ENCODE measurements around the gene DRC3.

DRC3 gene

GRCh38 chr17:18014006-18014405, 41.3 kb downstream of the DRC3 start:
- no peak for TF ChIP-seq CTCF (IDR thresholded peaks at IDR 0.05; ENCODE audit: low read depth, low read length, missing control alignments)
- H3K4me3 ChIP-seq (ENCODE audit: low read depth, low read length): no peak overlapping the region
- in situ Hi-C loops (cut with HindIII; ENCODE audit: low sequenced_read_pairs): no loop called here
- DNase-seq (ENCODE audit: low read depth): no peak

GRCh38 chr17:18015593-18015992, 42.9 kb downstream of the DRC3 start:
- TF ChIP-seq CTCF (IDR thresholded peaks at IDR 0.05; ENCODE audit: low read depth, low read length, missing control alignments): no peak
- DNase-seq (ENCODE audit: low read depth): no peak
- in situ Hi-C loops (cut with HindIII; ENCODE audit: low sequenced_read_pairs): no loop called here
- H3K4me3 ChIP-seq (ENCODE audit: low read depth, low read length): no peak overlapping the region

GRCh38 chr17:18016426-18016825, 43.8 kb downstream of the DRC3 start:
- no peak overlapping the region for H3K4me3 ChIP-seq (ENCODE audit: low read depth, low read length)
- in situ Hi-C loops (cut with HindIII; ENCODE audit: low sequenced_read_pairs): no loop called here
- no peak for TF ChIP-seq CTCF (IDR thresholded peaks at IDR 0.05; ENCODE audit: low read depth, low read length, missing control alignments)
- no peak for DNase-seq (ENCODE audit: low read depth)

DNA sequence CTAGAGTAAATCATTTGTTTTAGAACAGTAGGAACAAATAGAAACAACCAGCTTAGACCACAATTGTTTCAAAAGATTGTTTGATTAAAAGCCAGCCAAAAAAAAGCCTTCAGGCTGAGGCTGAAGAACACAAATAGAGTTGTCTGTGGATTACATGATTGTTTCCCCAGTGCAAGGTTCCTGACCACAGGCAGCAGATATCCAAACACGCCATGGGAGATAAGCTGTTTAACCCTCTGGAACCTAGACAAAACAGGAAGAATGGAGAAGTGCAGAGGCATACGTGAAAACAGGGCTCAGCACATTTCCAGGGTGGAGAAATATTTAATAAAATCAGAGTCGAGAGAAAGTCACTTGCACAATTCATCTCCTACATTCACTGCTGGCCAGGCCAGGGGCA, 45.3 kb downstream of the DRC3 start:
- no peak for TF ChIP-seq CTCF (IDR thresholded peaks at IDR 0.05; ENCODE audit: low read depth, low read length, missing control alignments)
- in situ Hi-C loops (cut with HindIII; ENCODE audit: low sequenced_read_pairs): no loop called here
- no peak for DNase-seq (ENCODE audit: low read depth)
- H3K4me3 ChIP-seq (ENCODE audit: low read depth, low read length): no peak overlapping the region

- no peak overlapping the region for H3K4me3 ChIP-seq (ENCODE audit: low read depth, low read length)
- TF ChIP-seq CTCF (IDR thresholded peaks at IDR 0.05; ENCODE audit: low read depth, low read length, missing control alignments): no peak
- no peak for DNase-seq (ENCODE audit: low read depth)
- in situ Hi-C loops (cut with HindIII; ENCODE audit: low sequenced_read_pairs): no loop called here
These were observed 45.8 kb downstream of the DRC3 start for GRCh38 chr17:18018411-18018921.

DNA sequence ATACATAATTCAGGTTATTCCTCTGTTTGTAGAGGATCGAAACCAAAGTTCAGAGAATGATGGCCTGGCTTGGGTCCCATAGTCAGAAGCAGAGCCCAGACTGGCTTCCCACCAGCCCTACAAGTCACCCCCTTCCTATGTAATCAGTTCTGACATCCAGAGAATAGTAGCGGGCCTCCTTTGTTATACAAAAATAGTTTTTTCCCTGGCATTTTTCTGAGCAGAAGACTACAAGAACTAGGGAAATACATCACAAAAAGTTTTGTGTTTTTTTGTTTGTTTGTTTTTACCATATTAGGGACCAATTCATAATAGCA, 47.1 kb downstream of the DRC3 start:
- DNase-seq (ENCODE audit: low read depth): no peak
- in situ Hi-C loops (cut with HindIII; ENCODE audit: low sequenced_read_pairs): no loop called here
- no peak for TF ChIP-seq CTCF (IDR thresholded peaks at IDR 0.05; ENCODE audit: low read depth, low read length, missing control alignments)

DNA sequence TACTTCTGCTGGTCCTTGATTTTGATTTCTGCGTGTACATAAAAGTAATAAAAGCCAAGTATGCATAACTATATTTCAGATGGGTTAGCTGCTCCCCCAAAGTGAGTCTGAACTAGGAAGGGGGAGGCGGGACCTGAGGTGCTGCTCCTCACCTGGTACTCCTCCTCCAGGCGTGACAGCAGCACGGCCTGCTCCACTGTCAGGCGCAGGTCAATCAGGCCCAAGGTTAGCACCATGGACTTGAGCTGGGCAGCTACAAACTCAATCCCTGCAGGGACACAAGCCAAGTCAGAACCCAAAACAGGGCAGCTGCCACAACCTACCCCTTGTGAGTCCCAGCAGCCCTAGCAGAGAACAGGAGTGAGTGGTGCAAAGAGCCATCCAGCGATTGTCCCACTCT, 48.3 kb downstream of the DRC3 start:
- H3K4me3 ChIP-seq (ENCODE audit: low read depth, low read length): no peak overlapping the region
- no peak for TF ChIP-seq CTCF (IDR thresholded peaks at IDR 0.05; ENCODE audit: low read depth, low read length, missing control alignments)
- DNase-seq (ENCODE audit: low read depth): no peak
- in situ Hi-C loops (cut with HindIII; ENCODE audit: low sequenced_read_pairs): no loop called here

More for the DNA sequence above, 47.1 kb downstream of the DRC3 start:
- H3K4me3 ChIP-seq (ENCODE audit: low read depth, low read length): no peak overlapping the region
